Islet of Langerhans (tissue), 1 donor: ENCODE data around the gene POGZ.

Experiments
- FAIRE-seq: peaks from one replicate; lab custom pipeline; 2011; peaks lifted over from hg19 to GRCh38; lab: Jason Lieb, UNC

The POGZ gene

GRCh38 chr1:151372058-151372934 lies 87.0 kb downstream of the POGZ start, which contains the start of gene SELENBP1:
TSS of gene SELENBP1 (minus strand) at chr1:151372705. CDS start at chr1:151372641, 64 bp downstream.
- FAIRE-seq = no peak

- no peak for FAIRE-seq
Observed at GRCh38 chr1:151371370-151372057, 87.8 kb downstream of the POGZ start.

DNA sequence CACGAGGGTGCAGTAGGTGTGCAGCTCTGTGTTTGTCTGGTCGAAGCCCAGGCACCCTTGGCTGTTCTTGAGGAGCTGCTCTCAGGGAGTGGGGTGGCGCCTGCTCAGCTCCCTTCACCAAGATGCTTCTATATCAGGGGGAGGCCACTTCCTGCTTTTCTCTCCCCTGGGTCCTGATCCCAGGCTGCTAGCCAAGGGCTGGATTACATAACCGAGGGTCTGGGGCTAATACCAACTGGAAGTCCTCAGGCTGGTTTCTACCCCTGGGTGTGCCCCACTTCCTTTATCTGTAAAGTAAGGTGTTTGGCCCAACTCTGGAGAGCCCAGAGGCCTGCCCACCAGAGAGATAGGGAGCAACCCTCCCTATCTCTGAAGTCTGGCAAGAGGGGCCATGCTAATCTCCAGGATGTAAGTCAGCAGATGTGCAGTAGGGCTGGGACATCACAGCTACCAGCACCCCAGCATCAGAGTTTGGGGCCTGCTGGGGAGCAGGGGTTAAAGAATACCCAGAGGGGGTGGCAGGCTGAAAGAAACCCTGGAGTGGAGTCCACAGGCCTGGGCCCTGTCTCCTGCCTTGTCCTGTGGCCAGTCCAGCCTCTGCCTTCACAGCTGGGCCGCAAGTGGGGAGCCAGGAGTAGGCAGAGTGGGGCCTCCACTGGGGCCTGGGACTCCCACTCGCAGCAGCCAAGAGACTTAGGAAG lies 88.9 kb downstream of the POGZ start:
- no peak for FAIRE-seq

DNA sequence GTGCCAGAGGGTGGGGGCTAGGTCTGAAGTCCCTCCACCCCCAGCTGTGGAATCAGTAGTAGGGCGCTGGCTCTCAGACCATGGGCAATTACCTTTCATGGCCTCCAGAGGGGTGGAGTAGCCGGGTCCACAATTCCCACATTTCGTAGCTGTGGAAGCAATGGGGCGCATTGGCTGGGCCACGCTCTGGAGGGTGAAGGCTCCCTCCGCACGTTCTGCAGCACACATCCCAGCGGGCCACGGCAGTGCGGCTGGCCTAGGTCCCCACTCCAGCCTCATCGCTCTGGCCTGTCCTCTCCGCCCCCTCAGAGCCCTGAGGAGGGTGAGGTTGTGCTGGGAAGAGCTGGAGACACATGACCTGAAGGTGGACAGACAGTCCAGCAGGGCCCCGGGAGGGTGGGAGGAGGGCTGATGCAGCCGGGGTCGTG lies 89.7 kb downstream of the POGZ start:
- no peak for FAIRE-seq

DNA sequence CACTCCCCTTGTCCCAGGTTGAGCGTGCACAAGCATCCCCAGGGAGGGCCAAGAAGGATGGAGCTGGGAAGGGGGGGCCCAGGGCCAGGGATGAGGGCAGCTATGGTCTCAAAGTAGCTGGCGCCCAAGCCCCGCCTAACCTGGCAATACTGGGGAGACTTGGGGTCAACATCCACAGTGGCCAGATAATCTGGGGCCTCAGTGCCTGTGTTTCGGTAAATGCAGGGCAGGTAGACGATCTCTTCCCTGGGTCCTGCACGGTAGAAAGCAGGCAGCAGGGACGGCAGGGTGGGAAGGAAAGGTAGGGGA lies 90.0 kb downstream of the POGZ start:
- FAIRE-seq = no peak

DNA sequence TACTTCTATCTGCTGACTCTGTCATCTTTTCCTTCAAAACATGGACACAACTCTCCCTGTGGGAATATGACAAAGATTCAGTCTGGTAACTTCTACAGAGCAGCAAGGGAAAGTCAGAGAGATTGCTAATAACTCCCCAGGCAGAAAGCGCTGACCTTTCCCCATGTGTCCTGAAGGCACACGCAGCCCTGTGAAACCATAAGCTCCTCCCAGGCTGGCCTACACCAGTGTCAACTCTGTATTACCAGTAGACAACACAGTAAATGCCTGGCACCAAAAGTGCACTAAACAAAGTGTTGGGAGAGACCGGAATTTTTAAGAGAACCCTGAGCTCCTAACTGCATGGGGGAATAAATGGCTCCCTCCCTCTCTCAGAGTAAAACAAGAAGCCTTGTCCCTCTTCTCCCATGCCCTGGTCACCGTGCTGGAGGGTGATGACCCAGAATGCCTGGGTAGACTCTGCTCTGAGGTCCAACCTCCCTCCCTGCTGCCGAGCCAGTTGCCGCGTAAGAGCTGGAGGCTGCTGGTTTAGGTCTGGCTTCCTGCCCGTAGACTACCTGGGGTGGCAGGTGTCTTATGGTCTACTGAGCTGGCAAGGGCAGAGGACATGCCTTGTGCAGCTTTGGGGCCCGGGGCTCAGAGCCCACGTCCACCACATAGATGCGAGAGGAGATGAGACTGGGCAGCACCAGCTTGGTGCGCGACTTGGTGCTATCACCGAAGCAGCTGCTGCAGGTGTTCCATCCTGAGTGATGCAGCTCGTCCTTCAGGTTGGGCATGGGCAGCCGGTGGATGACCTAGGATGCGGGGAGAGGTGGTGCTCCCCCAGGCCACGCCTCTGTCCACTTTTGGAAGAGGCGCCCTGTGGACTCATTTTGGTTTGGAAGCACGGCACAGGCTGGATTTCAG lies 90.6 kb downstream of the POGZ start:
- FAIRE-seq = no peak

DNA sequence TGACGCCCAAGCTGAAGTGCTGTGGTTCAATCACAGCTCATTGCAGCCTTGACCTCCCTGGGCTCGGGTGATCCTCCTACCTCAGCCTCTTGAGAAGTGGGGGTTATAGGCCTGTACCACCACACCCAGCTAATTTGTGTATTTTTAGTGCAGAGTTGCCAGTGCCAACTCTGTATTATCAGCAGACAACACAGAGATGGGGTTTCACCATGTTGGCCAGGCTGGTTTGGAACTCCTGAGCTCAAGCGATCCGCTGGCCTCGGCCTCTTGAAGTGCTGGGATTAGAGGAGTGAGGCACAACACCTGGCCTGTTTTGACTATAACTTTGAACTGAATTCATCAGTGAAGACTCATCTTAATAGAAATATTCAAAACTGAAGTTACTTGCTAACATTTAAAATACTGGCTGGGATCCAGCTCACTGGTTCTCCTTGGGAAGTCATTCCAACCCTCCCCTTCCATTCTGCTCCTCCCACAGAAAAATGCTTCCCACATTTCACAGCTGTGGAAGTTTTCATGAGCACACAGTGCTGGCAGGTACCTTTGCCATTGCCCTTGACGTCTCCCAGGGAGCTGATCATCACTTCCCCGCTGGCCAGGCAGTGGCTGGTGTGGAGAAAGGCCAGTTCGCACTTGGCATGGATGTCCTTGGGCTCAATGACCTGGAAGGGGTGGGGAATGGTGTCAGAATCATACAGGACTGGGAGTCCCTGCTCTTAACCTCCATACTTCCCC lies 91.5 kb downstream of the POGZ start:
- no peak for FAIRE-seq

- no peak for FAIRE-seq
Observed at GRCh38 chr1:151364996-151365395, 94.3 kb downstream of the POGZ start.

- FAIRE-seq = no peak
Observed at GRCh38 chr1:151362308-151363155, 96.8 kb downstream of the POGZ start.

DNA sequence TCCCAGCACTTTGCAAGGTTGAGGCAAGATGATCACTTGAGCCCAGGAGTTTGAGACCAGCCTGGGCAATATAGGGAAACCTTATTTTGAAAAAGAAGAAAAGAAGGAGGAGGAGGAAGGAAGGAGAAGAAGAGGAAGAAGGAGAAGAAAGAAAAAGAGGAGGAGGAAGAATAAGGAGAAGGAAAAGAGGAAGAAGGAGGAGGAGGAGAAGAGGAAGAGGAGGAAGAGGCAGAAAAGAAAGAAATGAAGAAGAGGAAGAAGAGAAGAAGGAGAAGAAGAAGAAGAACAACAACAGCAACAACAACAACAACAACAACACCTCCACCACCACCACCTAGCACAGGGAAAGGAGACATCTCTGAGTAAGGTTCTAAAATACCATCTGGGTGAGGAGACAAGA lies 97.4 kb downstream of the POGZ start:
- FAIRE-seq = no peak

DNA sequence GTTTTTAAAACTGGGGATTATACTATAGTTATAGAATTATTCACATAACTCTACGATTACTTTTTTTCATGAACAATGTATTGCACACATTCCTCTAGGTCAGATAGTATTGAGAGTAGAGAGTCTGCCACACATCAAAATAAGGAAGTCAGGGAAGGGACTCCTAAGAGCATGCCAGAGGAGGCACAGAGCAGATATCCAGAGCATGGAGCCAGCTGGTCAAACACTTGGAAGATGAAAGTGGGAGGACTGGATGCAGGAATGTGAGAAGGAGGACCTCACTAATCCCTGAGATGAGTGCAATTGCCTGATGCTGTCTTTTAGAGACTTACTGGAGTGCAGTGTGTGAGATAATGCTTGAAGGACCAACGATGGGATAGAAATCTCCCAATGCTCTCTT lies 102.6 kb downstream of the POGZ start:
- FAIRE-seq = no peak
